Astrocyte (in vitro differentiated cells and primary cell): ENCODE results near the gene PLPP1. TPM values are rescaled to one million over a fixed set of nuclear protein-coding genes. Genes with fewer than 3 reads are reported as not detected.

Source experiments
- DNase-seq: peaks from one replicate; pipeline ENCODE4 v3.0.0-alpha.2; 2010; ENCODE audit warnings: low read depth
- FAIRE-seq: peaks from 2 replicates; lab custom pipeline; 2011; peaks lifted over from hg19 to GRCh38; lab: Jason Lieb, UNC
- H2AFZ ChIP-seq: 2 replicates; pipeline ENCODE4 v1.6.0; 2012; ENCODE audit warnings: low read depth, low read length, inconsistent platforms
- H3K27ac ChIP-seq: 2 replicates; pipeline ENCODE4 v1.5.1; 2011; ENCODE audit warnings: low read depth, low read length, inconsistent platforms
- H3K27me3 ChIP-seq: 2 replicates; pipeline ENCODE4 v1.6.0; 2011; ENCODE audit warnings: low read length, inconsistent platforms; ENCODE audit not compliant: insufficient read depth
- H3K36me3 ChIP-seq: 2 replicates; pipeline ENCODE4 v1.5.1; 2011; ENCODE audit warnings: low read length, inconsistent platforms; ENCODE audit not compliant: insufficient read depth
- H3K4me1 ChIP-seq: 2 replicates; pipeline ENCODE4 v1.5.1; 2011; ENCODE audit warnings: low read length, inconsistent platforms; ENCODE audit not compliant: insufficient read depth
- H3K4me2 ChIP-seq: 2 replicates; pipeline ENCODE4 v1.6.0; 2012; ENCODE audit warnings: low read length, inconsistent platforms
- H3K4me3 ChIP-seq: 2 replicates; pipeline ENCODE4 v1.5.1; 2011; ENCODE audit warnings: low read depth, mild to moderate bottlenecking, low read length, inconsistent platforms; ENCODE audit not compliant: insufficient read depth
- H3K79me2 ChIP-seq: 2 replicates; pipeline ENCODE4 v1.6.0; 2012; ENCODE audit warnings: mild to moderate bottlenecking, low read length, inconsistent platforms; ENCODE audit not compliant: insufficient read depth
- H3K9ac ChIP-seq: 2 replicates; pipeline ENCODE4 v1.6.0; 2012; ENCODE audit warnings: mild to moderate bottlenecking, low read length, inconsistent platforms
- H3K9me3 ChIP-seq: 2 replicates; pipeline ENCODE4 v1.5.1; 2012; ENCODE audit warnings: low read depth, mild to moderate bottlenecking, low read length, inconsistent platforms; ENCODE audit not compliant: insufficient read depth
- H4K20me1 ChIP-seq: 2 replicates; pipeline ENCODE4 v1.6.0; 2012; ENCODE audit warnings: low read length, inconsistent platforms; ENCODE audit not compliant: insufficient read depth
- H3K27ac Mint-ChIP-seq: one replicate; pipeline ENCODE4 v1.8.0; 2021; ENCODE audit warnings: mild to moderate bottlenecking, mixed read lengths; ENCODE audit not compliant: unreplicated experiment
- H3K27me3 Mint-ChIP-seq: one replicate; pipeline ENCODE4 v1.8.0; 2021; ENCODE audit warnings: low read depth, mixed read lengths; ENCODE audit not compliant: unreplicated experiment
- H3K36me3 Mint-ChIP-seq: one replicate; pipeline ENCODE4 v1.8.0; 2021; ENCODE audit warnings: low read depth, mixed read lengths; ENCODE audit not compliant: unreplicated experiment
- H3K4me1 Mint-ChIP-seq: one replicate; pipeline ENCODE4 v1.8.0; 2021; ENCODE audit warnings: low read depth, mixed read lengths; ENCODE audit not compliant: unreplicated experiment
- H3K4me3 Mint-ChIP-seq: one replicate; pipeline ENCODE4 v1.8.0; 2021; ENCODE audit warnings: mild to moderate bottlenecking, moderate library complexity, mixed read lengths; ENCODE audit not compliant: unreplicated experiment
- H3K9me3 Mint-ChIP-seq: one replicate; pipeline ENCODE4 v1.8.0; 2021; ENCODE audit warnings: mild to moderate bottlenecking, mixed read lengths; ENCODE audit not compliant: unreplicated experiment
- EZH2 ChIP-seq: IDR thresholded peaks from 2 replicates; pipeline ENCODE4 v1.6.1; 2012; ENCODE audit warnings: mild to moderate bottlenecking, low read length, inconsistent platforms; ENCODE audit not compliant: insufficient read depth
- total RNA-seq: library from RNA; stranded (reverse); gene quantifications from 2 replicates; pipeline ENCODE4 v1.2.1, GENCODE V29; 2021
- TF ChIP-seq, protein P1 (sequence below): IDR thresholded peaks from 2 replicates; pipeline ENCODE4 v1.5.1; 2011; ENCODE audit warnings: low read depth, mild to moderate bottlenecking, inconsistent platforms, low read length, moderate library complexity; ENCODE audit not compliant: insufficient read depth

The PLPP1 gene
- total RNA-seq, 1 donor from 2014 or later = 56.3 TPM

DNA sequence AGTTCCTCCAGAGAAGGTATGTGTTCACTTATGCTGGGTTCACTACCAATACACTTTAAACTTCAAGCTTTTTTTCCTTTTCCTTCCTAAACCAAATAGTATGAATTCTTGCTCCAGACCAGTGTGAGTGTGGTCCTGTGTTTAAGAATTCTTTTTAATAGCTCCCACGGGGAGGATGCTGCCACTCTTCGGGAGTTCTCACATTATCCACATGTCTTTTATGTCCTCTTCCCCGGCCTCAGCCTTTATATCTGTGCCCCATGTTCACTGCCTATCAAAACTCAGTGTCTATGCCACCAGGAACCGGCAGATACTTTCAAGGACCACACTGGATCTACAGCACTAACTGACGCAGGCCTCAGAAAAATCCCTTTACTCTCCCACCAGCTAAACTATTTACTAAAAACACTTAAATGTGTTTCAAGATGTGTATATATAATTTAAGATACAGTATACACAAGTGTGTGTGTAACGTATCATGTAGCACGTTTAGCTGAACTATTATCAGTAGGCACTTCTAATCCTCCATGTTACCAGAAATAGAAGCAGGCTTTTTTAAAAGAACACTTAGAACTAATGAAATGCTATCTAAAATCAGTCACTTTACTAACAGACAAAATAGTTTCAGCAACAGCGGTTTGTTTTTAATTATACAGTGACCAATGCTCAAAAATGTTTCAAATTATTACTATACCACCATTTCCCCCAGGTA, 88.0 kb downstream of the PLPP1 start:
- TF ChIP-seq EZH2 = no peak
- TF ChIP-seq, protein P1, sequence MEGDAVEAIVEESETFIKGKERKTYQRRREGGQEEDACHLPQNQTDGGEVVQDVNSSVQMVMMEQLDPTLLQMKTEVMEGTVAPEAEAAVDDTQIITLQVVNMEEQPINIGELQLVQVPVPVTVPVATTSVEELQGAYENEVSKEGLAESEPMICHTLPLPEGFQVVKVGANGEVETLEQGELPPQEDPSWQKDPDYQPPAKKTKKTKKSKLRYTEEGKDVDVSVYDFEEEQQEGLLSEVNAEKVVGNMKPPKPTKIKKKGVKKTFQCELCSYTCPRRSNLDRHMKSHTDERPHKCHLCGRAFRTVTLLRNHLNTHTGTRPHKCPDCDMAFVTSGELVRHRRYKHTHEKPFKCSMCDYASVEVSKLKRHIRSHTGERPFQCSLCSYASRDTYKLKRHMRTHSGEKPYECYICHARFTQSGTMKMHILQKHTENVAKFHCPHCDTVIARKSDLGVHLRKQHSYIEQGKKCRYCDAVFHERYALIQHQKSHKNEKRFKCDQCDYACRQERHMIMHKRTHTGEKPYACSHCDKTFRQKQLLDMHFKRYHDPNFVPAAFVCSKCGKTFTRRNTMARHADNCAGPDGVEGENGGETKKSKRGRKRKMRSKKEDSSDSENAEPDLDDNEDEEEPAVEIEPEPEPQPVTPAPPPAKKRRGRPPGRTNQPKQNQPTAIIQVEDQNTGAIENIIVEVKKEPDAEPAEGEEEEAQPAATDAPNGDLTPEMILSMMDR = no peak
- DNase-seq (no peak), FAIRE-seq (no peak)
- Histone ChIP-seq H3K4me3 (no peak overlapping the region), H3K79me2 (no peaks in the 10 kb centered on the region), H3K27me3 (no peaks in the 10 kb centered on the region), H3K9me3 (no peaks in the 10 kb centered on the region), H3K36me3 (no peaks in the 10 kb centered on the region), H3K27ac (no peak overlapping the region), H3K4me1 (peaks cover 3% of the 10 kb centered on the region), H2AFZ (no peak overlapping the region), H3K9ac (no peak overlapping the region), H4K20me1 (no peaks in the 10 kb centered on the region), H3K4me2 (no peak overlapping the region)
- peaks cover 30% of the 10 kb centered on the region for H3K4me1 Mint-ChIP-seq
- peaks cover 2% of the 10 kb centered on the region for H3K9me3 Mint-ChIP-seq
- H3K27me3 Mint-ChIP-seq = no peaks in the 10 kb centered on the region
- peaks cover 18% of the 10 kb centered on the region for H3K36me3 Mint-ChIP-seq
- H3K27ac Mint-ChIP-seq = no peak overlapping the region
- H3K4me3 Mint-ChIP-seq = no peak overlapping the region

DNA sequence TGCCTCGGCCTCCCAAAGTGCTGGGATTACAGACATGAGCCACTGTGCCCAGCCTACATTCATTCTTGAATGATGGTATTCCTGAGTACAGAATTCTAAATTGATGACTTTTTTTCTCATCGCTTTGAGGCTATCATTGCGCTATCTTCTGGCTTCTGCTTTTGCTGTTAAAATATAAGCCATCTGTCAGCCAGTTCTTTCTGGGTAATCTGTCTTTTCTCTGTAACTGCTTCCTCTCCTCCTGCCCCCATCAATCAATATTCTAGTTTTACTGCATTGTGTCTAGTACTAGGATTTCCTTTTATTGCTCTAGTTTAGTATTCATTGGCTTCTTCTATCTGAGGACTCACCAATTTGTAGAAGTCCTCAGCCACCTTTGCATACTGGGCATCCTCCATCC, 89.0 kb downstream of the PLPP1 start:
- peaks cover 30% of the 10 kb centered on the region for H3K4me1 Mint-ChIP-seq
- peaks cover 3% of the 10 kb centered on the region for H3K4me1 ChIP-seq
- H3K27me3 ChIP-seq = no peaks in the 10 kb centered on the region
- no peak overlapping the region for H3K4me3 Mint-ChIP-seq
- H3K27me3 Mint-ChIP-seq = no peaks in the 10 kb centered on the region
- DNase-seq (no peak), FAIRE-seq (no peak)
- no peaks in the 10 kb centered on the region for H3K36me3 ChIP-seq
- H2AFZ ChIP-seq = no peak overlapping the region
- no peaks in the 10 kb centered on the region for H3K79me2 ChIP-seq
- H3K27ac ChIP-seq = no peak overlapping the region
- no peak overlapping the region for H3K4me3 ChIP-seq
- H4K20me1 ChIP-seq = no peaks in the 10 kb centered on the region
- no peak overlapping the region for H3K9ac ChIP-seq
- no peak overlapping the region for H3K4me2 ChIP-seq
- H3K9me3 ChIP-seq = no peaks in the 10 kb centered on the region
- peaks cover 18% of the 10 kb centered on the region for H3K36me3 Mint-ChIP-seq
- H3K27ac Mint-ChIP-seq = no peak overlapping the region
- TF ChIP-seq, protein P1 = no peak
- no peak for TF ChIP-seq EZH2
- H3K9me3 Mint-ChIP-seq = peaks cover 2% of the 10 kb centered on the region

DNA sequence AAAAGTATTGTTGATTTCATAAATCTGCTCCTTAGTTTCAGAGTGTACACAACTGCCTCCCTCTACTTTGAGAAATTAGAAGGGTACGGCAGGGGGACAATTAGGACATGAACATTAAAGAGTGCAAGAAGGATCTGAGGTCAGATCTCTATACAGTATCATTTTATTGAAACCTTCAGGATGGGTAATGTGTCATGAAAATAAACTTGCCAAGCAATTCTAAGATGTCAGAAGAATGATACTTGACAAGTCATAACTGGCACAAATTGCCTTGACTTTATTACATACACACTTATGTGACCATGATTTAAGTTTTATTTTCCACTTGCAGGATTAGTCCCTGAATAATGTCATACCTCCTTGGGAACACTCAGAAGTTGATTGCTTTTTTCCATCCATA, 92.8 kb downstream of the PLPP1 start:
- no peak for FAIRE-seq

More for the DNA sequence above, 92.8 kb downstream of the PLPP1 start:
- peak overlapping the region; percentile 3 for H3K27ac Mint-ChIP-seq
- no peaks in the 10 kb centered on the region for H3K36me3 ChIP-seq
- H3K9me3 Mint-ChIP-seq = no peaks in the 10 kb centered on the region
- H4K20me1 ChIP-seq = peaks cover 3% of the 10 kb centered on the region
- no peaks in the 10 kb centered on the region for H3K27me3 ChIP-seq
- H3K4me3 Mint-ChIP-seq = no peak overlapping the region
- no peak for DNase-seq
- no peak overlapping the region for H3K27ac ChIP-seq
- no peaks in the 10 kb centered on the region for H3K79me2 ChIP-seq
- peaks cover 47% of the 10 kb centered on the region for H3K4me1 Mint-ChIP-seq
- H2AFZ ChIP-seq = no peak overlapping the region
- H3K4me2 ChIP-seq = no peak overlapping the region
- peaks cover 33% of the 10 kb centered on the region for H3K4me1 ChIP-seq
- no peak for TF ChIP-seq EZH2
- TF ChIP-seq, protein P1 = no peak
- peaks cover 15% of the 10 kb centered on the region for H3K36me3 Mint-ChIP-seq
- no peaks in the 10 kb centered on the region for H3K27me3 Mint-ChIP-seq
- no peaks in the 10 kb centered on the region for H3K9me3 ChIP-seq
- no peak overlapping the region for H3K4me3 ChIP-seq
- no peak overlapping the region for H3K9ac ChIP-seq
